ENCODE results near the gene CARS2. TPM values are rescaled to one million over a fixed set of nuclear protein-coding genes. Genes with fewer than 3 reads are reported as not detected.
"Not testable (repeated sequence)": the region's sequence is repeated elsewhere in the genome, so short reads cannot be mapped to it uniquely, and the experiment has no call there.

The CARS2 gene
- polyA plus RNA-seq, 1 donor, result 73.4 TPM

DNA sequence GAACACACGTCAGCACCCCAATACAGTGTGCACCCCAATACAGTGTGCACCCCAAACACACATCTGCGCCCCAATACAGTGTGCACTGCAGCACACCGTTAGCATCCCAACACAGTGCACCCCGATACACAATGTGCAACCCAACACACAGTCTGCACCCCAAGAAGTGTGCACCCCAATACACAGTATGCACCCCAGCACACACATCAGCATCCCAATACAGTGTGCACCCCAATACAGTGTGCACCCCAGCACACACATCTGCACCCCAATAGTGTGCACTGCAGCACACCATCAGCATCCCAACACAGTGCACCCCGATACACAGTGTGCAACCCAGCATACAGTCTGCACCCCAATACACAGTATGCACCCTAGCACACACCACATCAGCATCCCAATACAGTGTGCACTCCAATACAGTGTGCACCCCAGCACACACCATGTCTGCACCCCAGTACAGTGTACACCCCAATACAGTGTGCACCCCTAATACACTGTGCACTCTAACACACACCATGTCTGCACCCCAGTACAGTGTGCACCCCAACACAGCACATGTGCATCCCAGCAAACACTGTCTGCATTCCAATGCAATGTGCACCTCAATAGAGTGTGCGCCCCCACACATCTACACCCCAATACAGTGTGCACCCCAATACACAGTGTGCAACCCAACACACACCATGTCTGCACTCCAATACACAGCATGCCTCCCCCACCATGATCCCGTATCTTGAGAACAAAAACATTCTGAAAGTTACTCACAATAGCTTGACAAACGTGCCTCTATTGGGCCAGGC, 855 bp upstream of the CARS2 start:
- DNase-seq, result no peak

DNA sequence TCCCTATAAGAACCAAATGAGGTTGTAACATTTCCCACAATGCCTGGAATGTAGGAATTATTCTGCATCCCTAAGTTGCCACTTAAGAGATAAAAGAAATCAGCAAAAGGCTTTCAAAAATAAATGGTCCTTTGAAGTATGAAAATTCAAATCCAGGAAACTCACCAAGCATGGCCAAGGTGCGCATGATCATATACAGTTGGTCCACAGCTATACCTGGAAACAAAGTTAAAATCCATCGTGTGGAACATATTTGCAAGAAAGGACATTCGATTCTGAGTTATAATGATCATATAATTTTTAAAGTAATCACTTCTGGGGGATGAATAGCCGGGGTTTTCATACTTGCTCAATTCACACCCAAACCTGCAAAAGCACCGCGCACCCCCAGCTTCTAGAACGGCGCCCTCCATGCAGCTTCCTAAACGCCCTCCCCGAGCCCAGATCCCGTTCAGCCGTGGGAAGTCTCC, 525 bp downstream of the CARS2 start:
- DNase-seq, result no peak

DNA sequence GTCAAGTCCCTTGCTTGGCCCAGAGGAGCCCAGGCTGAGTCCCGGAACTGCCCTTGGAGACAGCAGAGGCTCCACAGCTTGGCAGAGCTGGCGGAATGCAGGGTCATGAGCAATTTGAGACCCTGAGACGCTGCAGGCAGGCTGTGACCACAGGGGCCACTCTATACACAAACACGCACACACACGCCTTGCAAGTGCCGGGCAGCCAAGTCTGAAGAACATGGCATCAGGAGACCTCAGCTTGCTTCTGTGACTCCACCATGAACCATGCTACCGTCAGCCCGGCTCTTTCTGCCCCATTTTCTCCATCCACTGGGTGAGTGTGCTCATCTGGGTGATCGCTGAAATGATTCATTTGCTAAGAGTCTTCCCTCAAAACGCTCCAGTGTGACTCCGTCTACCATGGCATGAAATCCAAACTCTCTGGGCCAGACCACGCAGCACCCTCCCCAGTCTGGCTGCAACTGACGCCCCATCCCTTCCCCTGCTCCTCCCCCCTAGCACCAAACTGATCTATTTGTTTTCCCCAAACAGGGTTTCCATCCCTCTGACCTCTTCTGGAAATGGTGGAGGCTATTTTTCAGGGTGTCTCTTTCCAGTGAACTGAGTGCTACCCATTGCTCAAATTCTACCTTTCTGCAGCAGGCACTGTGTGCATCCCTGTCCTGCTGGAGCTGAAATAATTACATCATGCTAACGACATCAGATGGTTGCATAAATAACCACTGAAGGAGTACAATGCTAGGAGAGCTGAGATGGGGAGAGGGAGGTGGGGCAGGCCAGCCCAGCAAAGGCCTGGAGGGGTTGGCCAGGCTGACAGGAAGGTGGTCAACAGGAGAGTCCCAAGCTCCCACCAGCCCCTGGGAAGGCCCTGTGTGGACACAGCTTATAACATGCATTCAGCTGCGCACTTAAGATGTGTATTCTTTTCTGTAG, 3.1 kb downstream of the CARS2 start:
- no peak for DNase-seq

DNA sequence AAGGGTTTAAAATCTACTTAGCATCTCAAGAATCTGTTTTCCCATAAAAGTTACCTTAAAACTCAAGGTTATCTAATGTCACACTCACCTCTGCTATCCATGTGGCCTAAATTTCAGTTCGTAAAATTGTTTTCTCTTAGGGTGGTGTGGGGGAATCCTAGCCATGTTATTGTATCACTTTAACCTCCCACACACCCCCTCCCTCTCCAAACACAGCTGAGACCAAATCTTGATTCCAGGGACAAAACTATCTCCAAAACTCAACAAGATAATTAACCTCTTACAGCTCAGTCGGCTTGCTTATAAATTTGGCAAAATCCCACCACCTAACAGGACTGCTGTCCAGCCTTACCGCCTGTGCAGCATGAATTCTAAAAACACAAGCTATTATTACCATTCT, 3.8 kb downstream of the CARS2 start:
- no peak for DNase-seq

DNA sequence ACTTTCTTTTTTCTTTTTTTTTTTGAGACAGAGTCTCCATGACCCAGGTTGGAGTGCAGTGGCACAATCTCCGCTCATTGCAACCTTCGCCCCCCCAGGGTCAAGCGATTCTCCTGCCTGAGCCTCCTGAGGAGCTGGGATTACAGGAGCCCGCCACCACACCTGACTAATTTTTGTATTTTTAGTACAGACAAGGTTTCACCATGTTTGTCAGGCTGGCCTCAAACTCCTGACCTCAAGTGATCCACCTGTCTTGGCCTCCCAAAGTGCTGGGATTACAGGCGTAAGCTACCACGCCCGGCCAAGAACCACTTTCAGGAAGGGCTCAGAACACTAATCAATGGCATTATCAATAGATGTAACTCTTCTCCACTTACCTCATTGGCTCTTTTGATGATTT, 4.9 kb downstream of the CARS2 start:
- DNase-seq, result not testable (repeated sequence)

DNA sequence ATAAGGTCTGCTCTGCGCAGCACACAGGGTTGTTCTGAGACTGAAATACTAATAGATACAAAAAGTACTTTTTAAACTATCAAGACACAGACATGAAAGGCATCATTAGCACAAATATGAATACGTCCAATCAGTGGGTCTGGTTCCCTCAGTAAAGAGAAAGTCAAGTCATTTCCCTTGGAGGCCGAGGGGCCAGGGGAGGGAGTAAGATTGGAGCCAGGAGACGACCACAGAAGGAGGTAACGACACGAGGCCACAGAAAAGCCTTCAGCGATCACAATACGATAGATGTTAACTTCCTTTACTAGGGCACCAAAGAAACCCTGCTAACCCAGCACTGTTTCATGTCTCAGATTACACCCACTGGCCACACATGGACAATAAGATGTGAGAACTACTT, 5.3 kb downstream of the CARS2 start:
- DNase-seq, result no peak

DNA sequence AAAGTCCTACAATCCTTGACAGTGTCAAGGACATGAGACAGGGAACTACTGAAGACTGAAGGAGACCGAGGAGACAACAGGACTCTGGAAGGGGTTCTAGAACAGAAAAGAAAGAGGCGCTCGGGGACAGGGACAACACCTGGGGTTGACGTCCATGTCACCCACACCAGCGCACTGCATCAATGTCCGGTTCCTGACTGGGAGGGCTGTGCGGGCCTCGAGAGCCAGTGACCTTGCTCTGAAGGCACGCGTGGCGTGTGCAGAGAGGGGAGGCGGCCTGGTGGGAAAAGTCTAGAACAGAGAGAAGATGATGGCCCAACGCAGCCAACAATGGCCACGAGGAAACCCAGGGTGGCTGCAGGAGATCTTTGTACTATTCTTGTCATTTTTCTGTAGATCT, 5.7 kb downstream of the CARS2 start:
- no peak for DNase-seq

DNA sequence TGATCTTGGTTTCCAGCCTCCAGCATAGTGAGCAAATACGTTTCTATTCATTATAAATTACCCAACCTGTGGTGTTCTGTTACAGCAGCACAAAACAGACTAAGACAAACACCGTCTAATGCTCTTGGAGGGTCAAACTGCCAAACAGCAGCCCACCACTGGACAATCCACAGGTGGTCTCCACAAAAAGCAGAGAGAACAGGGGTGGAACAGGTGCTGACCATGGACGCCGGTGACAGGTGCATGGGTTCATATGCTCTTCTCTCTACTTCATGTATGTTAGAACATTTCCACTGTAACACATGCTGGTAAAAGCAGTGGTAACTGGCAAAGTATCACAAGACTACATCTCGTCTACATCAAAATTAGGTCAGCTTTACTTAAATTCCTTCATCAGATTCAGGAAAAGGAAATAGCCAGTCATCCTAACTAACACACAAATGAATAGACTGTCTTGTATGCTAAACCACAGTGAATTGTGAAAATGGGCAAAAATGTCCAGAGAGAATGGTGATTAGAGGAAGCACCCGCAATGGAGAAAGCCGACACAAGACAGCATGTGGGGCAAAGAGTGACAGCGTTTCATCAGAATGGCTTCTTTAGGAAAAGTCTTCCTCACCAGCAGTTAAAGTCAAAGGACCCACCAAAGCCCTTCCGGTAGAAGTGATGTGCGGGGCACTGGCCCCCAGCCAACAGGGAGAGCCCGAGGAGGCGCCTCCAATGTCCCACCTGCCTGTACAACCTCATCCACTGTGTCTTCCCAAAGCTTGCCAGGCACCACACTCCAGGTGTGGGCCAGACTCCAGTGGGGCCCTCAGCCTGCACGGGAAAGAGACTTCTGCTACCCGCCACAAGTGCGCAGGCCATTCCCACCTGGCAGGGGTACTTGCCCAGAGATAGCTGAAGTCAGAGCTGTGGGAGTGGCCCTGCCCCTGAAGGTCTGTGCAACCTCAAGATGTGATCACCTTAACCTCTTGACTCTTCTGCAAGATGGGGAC, 6.5 kb downstream of the CARS2 start:
- DNase-seq, result no peak

DNA sequence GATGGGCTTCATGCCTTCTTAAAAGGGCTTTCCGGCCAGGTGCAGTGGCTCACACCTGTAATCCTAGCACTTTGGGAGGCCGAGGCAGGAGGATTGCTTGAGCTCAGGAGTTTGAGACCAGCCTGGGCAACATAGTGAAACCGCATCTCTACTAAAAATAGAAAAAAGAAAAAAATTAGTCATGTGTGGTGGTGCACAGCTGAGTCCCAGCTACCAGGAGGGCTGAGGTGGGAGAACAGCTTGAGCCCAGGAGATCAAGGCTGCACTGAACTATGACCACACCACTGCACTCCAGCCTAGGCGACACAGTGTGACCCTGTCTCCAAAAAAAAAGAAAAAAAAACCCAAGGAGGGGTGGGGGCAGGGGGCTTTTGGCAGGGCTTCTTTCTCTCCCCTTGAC, 7.2 kb downstream of the CARS2 start:
- DNase-seq, result no peak

DNA sequence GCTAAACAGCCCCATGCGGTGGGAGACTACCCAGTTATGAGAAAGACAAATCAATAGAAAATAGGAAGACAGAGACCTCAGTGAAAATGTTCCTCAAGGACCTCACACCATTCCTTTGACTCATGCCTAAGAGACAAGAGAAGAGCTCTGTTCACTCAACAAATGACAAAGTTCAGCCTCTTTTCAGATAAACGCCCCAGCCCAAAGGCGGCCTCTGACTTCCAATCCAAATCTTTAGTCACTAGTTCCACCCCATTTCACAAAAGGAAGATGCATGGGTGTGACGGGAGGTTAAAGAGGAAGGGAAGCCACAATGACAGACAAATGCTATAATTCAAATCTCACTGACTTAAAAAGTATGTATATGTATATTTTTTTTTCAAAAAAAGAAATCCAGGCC, 8.1 kb downstream of the CARS2 start:
- DNase-seq, result no peak

DNA sequence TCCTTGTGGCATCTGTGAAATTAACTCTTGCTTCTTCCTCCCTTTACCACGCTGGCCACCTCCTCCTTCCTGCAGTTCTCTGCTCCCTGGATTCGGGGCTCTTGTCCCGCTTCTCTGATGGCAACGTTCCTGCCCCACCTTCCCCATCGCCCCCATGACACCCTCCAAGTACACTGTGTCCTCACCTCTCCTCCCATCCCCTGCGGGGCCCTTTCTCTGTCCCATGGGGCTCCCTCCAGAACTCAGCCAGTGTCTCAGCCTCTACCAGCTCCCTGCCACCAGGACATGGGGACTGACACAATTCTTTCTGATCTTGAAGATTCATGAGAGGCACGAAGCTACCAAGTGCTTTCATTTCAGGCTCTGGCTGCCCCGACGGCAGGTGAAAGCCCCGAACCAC, 9.1 kb downstream of the CARS2 start:
- no peak for DNase-seq

DNA sequence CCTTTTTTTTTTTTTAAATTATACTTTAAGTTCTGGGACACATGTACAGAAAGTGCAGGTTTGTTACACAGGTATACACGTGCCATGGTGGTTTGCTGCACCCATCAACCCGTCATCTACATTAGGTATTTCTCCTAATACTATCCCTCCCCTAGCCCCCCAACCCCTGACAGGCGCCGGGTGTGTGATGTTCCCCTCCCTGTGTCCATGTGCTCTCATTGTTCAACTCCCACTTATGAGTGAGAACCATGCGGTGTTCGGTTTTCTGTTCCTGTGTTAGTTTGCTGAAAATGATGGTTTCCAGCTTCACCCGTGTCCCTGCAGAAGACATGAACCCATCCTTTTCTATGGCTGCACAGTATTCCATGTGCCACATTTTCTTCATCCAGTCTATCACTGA, 10.1 kb downstream of the CARS2 start:
- not testable (repeated sequence) for DNase-seq

DNA sequence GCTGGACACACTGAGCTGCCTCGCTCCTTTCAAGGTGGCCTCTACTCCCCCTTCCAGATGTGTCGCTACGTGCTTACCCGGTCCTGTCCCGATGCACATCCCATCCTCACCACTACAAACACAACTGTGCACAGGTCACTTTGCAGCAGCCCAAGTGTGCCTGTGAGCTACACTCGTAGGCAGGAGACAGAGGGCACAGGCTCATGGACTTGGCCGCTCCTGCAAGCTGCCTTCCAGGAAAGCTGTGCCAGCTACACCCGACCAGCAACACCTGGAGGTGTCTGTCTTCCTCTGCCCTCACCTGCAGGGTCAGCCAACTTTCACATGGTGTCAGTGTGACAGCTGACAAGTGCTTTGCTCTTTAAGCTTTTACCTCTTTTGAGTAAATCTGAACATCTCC, 15.4 kb downstream of the CARS2 start:
- DNase-seq, result no peak

DNA sequence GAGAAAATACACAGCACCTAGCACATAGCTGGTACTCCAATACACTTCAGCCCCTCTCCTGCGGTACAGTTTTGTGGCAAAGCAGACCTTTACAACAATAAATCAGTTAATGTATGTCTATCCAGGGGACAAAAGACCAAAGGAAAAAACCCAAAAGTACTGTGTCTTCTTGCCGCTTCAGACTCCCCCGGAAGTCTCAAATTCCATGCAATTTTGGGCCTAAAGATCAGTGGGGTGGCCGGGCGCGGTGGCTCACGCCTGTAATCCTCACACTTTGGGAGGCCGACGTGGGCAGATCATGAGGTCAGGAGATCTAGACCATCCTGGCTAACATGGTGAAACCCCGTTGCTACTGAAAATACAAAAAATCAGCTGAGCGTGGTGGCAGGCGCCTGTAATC, 16.2 kb downstream of the CARS2 start:
- DNase-seq, result no peak

DNA sequence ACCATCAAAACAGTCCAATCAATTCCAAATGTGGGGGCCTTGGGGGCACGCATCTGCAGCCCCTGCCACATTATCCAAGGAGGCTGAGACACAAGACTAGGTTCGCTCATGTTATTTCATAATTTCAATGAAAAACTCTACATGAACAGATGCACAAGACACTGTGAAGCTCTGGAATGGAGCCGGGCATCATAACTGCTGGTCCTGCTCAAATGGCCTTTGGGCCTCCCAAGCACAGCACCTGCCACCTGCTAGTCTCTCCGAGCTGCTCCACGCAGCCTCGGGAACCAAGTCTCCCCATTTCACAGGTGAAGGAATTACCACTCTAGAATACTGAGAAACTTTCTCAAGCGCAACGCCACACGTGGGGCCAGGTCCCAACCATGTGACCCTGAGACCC, 16.9 kb downstream of the CARS2 start:
- DNase-seq, result no peak

DNA sequence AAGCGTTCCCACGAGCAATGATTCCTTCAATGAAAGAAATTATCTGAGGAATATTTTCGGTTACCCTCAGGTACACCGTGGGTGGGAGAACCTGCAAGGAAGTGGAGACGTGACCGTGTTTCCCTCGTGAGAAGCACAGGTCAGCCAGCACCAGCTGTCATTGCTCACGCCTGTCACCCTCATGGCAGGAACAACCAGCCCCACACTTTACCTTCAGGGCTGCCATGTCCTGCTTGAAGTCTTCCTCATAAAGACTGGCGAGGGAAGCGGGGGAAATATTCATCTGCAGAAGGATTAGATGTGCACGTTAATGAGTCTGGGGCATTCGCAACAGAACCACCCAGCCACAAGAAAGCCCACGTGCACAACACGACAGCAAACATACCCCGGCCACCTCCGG, 18.2 kb downstream of the CARS2 start:
- no peak for DNase-seq

DNA sequence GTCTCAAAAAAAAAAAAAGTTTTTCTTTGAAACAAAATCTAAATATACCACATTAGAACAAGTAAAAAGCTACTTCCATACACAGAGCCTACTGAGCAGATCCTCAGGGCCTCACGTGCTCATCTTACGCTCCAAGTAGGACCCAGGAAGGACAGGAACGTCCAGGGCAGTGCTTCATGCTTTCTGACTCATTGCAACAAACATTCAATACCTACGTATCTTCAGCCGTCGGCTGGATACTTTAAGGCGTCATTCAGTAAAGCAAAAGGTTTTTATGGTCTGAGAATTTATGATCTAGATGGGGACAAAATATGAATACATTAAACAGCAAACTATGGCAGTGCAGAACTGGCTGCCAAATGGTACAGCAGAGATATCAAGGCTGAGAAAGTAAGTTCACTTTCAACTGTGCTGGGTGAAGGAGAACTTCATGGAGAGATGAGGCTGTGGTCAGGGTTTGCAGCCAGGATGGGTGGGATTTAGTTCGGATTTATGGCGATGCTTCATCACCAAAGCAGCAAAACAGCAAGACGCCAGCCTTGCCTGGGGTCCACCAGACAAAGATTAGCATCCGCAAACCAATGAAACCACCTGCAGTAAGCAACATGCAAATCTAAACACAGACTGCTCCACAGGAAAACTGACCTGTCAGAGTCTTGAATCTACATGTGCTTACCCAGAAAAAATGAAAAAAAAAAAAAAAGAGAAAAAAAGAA, 20.5 kb downstream of the CARS2 start:
- DNase-seq, result no peak

DNA sequence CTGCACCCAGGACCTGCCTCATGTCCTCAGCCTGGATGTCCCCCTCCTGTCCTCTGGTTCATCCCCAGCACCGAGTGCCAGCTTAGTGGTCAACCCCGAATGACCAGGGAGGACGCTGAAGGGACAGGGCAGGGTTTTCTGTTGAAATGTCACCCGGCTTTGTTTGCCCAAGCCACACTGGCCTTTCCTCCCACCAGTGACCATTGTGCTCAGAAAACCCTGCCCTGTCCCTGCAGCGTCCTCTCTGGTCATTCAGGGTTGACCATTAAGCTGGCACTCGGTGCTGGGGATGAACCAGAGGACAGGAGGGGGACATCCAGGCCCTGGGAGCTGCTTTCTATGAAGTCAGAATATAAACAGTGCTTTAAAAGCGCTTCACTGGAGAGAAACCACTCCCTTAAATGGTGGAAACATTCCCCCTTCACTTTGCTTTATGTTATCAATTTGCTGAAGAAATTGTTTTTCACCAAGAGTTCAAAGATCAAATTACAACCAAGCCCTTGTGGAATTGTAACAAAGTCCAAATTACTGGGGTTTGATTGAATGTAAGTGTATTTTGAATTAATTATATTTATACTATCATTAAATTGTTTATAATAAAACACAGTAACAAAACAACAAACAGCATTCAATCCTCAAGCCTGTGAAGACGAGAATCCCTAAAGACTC, 21.4 kb downstream of the CARS2 start:
- no peak for DNase-seq

DNA sequence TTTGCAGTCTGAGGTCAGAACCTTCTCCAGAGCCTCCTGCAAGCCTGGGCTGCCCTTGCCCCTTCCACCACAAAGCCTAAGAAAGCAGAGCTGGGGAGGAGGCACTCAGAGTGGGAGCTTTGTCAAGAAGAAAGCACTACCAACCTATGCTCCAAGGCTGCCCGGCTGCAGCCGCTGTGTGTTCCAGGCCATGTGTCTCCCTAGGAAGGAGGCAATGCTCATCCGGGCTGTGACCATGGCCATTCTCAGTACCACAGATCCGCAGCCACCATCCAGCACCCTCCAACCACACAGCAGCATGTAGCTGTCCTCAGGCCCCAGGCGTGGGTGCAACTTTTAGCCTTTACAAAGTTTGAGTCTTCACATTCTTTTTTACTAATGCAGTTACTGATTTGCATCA, 22.0 kb downstream of the CARS2 start:
- DNase-seq, result no peak

DNA sequence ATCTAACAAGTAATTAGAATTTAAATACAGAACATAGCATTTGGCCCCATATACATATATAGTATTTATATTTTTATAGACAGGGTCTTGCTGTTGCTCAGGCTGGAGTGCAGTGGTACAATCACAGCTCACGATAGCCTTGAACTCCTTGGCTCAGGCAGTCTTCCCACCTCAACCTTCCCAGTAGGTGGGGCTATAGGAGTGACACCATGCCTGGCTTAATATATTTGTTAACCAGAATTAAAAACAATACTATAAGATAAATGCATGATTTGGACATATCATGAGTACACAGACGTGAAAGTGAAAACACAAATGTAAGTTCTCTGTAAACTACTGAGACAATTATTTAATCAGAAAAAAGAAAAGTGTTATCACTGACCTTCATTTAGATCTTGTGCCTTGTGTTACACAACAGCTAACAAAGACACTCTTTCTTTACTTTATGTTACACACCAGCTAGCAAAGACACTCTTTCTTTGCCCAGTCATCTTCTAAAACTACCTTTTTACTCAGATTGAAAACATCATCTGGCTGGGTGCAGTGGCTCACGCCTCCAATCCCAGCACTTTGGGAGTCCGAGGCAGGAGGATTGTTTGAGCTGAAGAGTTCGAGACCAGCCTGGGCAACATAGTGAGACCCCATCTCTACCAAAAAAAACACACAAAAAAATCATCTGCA, 22.6 kb downstream of the CARS2 start:
- DNase-seq, result no peak

DNA sequence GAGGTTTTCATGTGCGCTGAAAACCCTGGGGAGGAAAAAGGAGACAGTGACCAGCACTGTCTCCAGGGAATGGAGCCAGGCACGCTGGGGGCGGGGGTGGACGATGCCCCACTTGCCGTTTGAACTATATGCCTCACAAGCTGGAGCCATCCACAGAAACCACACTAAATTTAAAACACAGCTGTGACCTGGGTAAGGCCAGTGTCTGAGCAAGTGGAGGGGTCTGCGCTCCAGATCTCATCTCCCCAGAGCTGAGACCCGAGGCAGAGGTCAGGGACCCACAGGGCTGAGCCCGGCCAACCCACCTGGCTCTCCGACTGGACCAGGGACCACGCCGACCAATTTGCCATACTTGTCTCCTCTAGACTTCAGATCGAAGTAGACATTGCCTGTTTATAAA, 23.2 kb downstream of the CARS2 start:
- DNase-seq, result no peak
